ENCODE measurements around the gene TAF10.

The TAF10 gene

GRCh38 chr11:6608726-6609501 is 3.1 kb downstream of the TAF10 start:
- DNase-seq (ENCODE audit: low read depth), result no peak

GRCh38 chr11:6608011-6608410 is 4.0 kb downstream of the TAF10 start:
- no peak for DNase-seq (ENCODE audit: low read depth)

GRCh38 chr11:6607190-6607795 is 4.7 kb downstream of the TAF10 start:
- no peak for DNase-seq (ENCODE audit: low read depth)

GRCh38 chr11:6606471-6607189 is 5.4 kb downstream of the TAF10 start:
- DNase-seq (ENCODE audit: low read depth), result no peak

- DNase-seq (ENCODE audit: low read depth), result no peak
These were observed 7.2 kb downstream of the TAF10 start for GRCh38 chr11:6604790-6605189.

- no peak for DNase-seq (ENCODE audit: low read depth)
These were observed 7.9 kb downstream of the TAF10 start for GRCh38 chr11:6604081-6604626.

- peak; percentile 74 for DNase-seq (ENCODE audit: low read depth)
These were observed 8.5 kb downstream of the TAF10 start, which contains the start of the genes ILK and RRP8 for GRCh38 chr11:6603287-6604080. Gene ILK (plus strand): TSS chr11:6603774. CDS start chr11:6604272, 498 bp downstream. Gene RRP8 (minus strand): TSS chr11:6603616. CDS start chr11:6603502, 114 bp downstream.

GRCh38 chr11:6602096-6602940 is 9.7 kb downstream of the TAF10 start:
- no peak for DNase-seq (ENCODE audit: low read depth)

- DNase-seq (ENCODE audit: low read depth), result no peak
These were observed 11.0 kb downstream of the TAF10 start for GRCh38 chr11:6601041-6601461.

GRCh38 chr11:6599881-6600390 is 12.1 kb downstream of the TAF10 start:
- no peak for DNase-seq (ENCODE audit: low read depth)

- DNase-seq (ENCODE audit: low read depth), result no peak
These were observed 12.6 kb downstream of the TAF10 start for GRCh38 chr11:6599449-6599848.

GRCh38 chr11:6598555-6598954 is 13.5 kb downstream of the TAF10 start:
- DNase-seq (ENCODE audit: low read depth), result no peak

- no peak for DNase-seq (ENCODE audit: low read depth)
These were observed 15.7 kb downstream of the TAF10 start for GRCh38 chr11:6596239-6596877.

GRCh38 chr11:6594142-6594768 is 17.8 kb downstream of the TAF10 start:
- DNase-seq (ENCODE audit: low read depth), result no peak

- DNase-seq (ENCODE audit: low read depth), result no peak
These were observed 24.0 kb downstream of the TAF10 start for GRCh38 chr11:6588018-6588417.

GRCh38 chr11:6587360-6587953 is 24.6 kb downstream of the TAF10 start:
- DNase-seq (ENCODE audit: low read depth), result no peak

- DNase-seq (ENCODE audit: low read depth), result no peak
These were observed 25.3 kb downstream of the TAF10 start for GRCh38 chr11:6586434-6587359.

- no peak for DNase-seq (ENCODE audit: low read depth)
These were observed 27.5 kb downstream of the TAF10 start for GRCh38 chr11:6584528-6584927.

Data from stimulated activated CD8-positive, alpha-beta memory T cell treated with anti-CD3 and anti-CD28 coated beads, Interleukin-12 subunit alpha, Interleukin-12 subunit beta, amount 100 ng/mL, for 4 hours (primary cell).